Left lung (tissue), 10 donors: ENCODE data around the gene RPRD1A. TPM values are rescaled to one million over a fixed set of nuclear protein-coding genes. Genes with fewer than 3 reads are reported as not detected.
A peak's percentile ranks its signal among the peaks of the same experiment; 100 is the strongest.
"Not testable (repeated sequence)": the region's sequence is repeated elsewhere in the genome, so short reads cannot be mapped to it uniquely, and the experiment has no call there.

ENCODE experiments used
- ATAC-seq: fragments of 200-7000 bp; cut with Tn5 transposase; one replicate; pipeline ENCODE4 v1.9.1; 2020; ENCODE audit warnings: moderate library complexity
- DNase-seq, 4 donors: peaks; one replicate each; pipeline ENCODE4 v3.0.0-alpha.2; 2013 to 2020
- H3K27ac ChIP-seq, 2 donors: fragments of 200-600 bp; sonication (generic) in 1 of 2; one replicate each; pipeline versions ENCODE4 v1.5.0 to v1.8.0; 2020 to 2021
- H3K27me3 ChIP-seq, 2 donors: fragments of 200-600 bp; sonication (generic) in 1 of 2; one replicate each; pipeline versions ENCODE4 v1.5.0 to v1.8.0; 2020 to 2021
- H3K36me3 ChIP-seq, 2 donors: fragments of 200-600 bp; sonication (generic) in 1 of 2; one replicate each; pipeline versions ENCODE4 v1.5.0 to v1.8.0; 2020 to 2021
- H3K4me1 ChIP-seq, 2 donors: fragments of 200-600 bp; one replicate each; pipeline ENCODE4 v1.8.0; 2021
- H3K4me3 ChIP-seq, 2 donors: fragments of 200-600 bp; sonication (generic) in 1 of 2; one replicate each; pipeline versions ENCODE4 v1.5.0 to v1.8.0; 2020 to 2021; ENCODE audit warnings: mild to moderate bottlenecking in 1 of 2
- H3K9me3 ChIP-seq, 2 donors: fragments of 200-600 bp; sonication (generic) in 1 of 2; one replicate each; pipeline versions ENCODE4 v1.5.0 to v1.8.0; 2020 to 2021
- intact Hi-C, 2 donors: fragments of 100-400 bp; cut with DNase I; formaldehyde crosslinking; loops; one replicate each; pipeline versions ENCODE4 v1.11.2 to v1.14.2; 2022
- polyA plus RNA-seq, 6 donors: library from polyadenylated mRNA; unstranded; fragments of 120-200 nt; gene quantifications; one replicate each; pipeline ENCODE4 v1.2.1, GENCODE V29; 2013; ENCODE audit not compliant: insufficient read length in 6 of 6
- total RNA-seq, 2 donors: library from RNA; stranded (reverse); fragmentation: NEBNext Ultra II Directional; extraction: Animal tissue kit (Norgen Biotek cat#: 25700); gene quantifications; one replicate each; pipeline ENCODE4 v1.2.1, GENCODE V29; 2021
- TF ChIP-seq, protein P1 (sequence below), 2 donors: fragments of 200-600 bp; sonication (generic) in 1 of 2; IDR thresholded peaks; one replicate each; pipeline versions ENCODE4 v1.5.0 to v1.8.0; 2021; ENCODE audit warnings: antibody characterized with exemption in 2 of 2
- donor health status: DM: no; HTN: yes; CAD: no.
- donor health status: DM: no; HTN: no; CAD: no.

Gene RPRD1A
- total and polyA plus RNA-seq, 8 donors: 37.3 to 63.7 (median 56.8) TPM

DNA sequence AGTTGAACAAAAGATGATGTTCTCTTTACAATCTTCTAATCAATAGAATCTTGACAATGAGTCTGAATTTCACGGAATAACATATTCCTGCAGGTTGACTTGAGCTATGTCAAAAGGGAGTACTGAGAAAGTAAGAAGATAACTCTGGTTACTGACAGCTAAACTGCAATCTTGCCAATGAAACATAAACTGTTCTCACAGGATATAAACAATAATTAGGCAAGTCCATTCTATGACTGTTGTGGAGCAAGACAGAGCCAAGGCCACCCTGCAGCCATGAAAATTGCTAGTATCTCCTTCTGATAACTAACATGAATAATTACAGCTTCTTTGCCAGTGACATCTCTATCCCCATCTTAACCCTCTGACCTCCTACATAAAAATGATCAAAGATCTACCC is 6.3 kb upstream of the RPRD1A start:
- H3K27ac ChIP-seq: no peak overlapping the region

GRCh38 chr18:36072406-36072805 is 5.0 kb upstream of the RPRD1A start:
- H3K4me1 ChIP-seq, H3K4me3 ChIP-seq, H3K36me3 ChIP-seq, H3K27ac ChIP-seq, H3K27me3 ChIP-seq, ATAC-seq, H3K9me3 ChIP-seq, DNase-seq, intact Hi-C loops: not testable (repeated sequence)

More for the DNA sequence above, 6.3 kb upstream of the RPRD1A start:
- Histone ChIP-seq H3K27me3 (peaks cover 0 to 7% of the 10 kb centered on the region in 2 donors), H3K4me3 (no peak overlapping the region), H3K9me3 (no peaks in the 10 kb centered on the region), H3K36me3 (no peaks in the 10 kb centered on the region), H3K4me1 (peaks cover 0 to 8% of the 10 kb centered on the region in 2 donors)
- DNase-seq: no peak
- TF ChIP-seq, protein P1, sequence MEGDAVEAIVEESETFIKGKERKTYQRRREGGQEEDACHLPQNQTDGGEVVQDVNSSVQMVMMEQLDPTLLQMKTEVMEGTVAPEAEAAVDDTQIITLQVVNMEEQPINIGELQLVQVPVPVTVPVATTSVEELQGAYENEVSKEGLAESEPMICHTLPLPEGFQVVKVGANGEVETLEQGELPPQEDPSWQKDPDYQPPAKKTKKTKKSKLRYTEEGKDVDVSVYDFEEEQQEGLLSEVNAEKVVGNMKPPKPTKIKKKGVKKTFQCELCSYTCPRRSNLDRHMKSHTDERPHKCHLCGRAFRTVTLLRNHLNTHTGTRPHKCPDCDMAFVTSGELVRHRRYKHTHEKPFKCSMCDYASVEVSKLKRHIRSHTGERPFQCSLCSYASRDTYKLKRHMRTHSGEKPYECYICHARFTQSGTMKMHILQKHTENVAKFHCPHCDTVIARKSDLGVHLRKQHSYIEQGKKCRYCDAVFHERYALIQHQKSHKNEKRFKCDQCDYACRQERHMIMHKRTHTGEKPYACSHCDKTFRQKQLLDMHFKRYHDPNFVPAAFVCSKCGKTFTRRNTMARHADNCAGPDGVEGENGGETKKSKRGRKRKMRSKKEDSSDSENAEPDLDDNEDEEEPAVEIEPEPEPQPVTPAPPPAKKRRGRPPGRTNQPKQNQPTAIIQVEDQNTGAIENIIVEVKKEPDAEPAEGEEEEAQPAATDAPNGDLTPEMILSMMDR (IDR thresholded peaks at IDR 0.05): no peak
- intact Hi-C loops: no loop called here
- no peak for ATAC-seq

DNA sequence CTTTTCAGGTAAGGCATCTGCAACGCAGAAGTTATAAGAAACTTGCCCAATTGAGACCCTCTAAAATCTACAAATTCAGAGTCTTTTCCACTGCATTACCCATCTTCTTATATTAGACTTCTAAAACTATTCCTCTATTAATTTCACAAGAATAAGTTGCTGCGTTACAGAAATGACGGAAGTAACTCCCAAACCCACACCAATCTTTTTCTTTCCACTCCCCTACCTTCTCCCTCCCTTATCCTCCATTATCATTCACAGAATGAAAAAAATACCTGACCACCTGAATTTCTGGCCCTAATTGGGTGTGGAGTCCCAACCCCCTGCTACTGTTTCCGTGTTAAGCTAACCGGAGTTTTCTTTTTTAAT is 689 bp downstream of the RPRD1A start:
- peak in 2 of 4 donors; percentile 1 to 6 for DNase-seq
- Histone ChIP-seq H3K27ac (peak overlapping the region; percentile 86 to 96), H3K4me1 (peaks cover 0 to 33% of the 10 kb centered on the region in 2 donors), H3K27me3 (no peaks in the 10 kb centered on the region), H3K4me3 (peak overlapping the region; percentile 66 to 86), H3K9me3 (no peaks in the 10 kb centered on the region), H3K36me3 (no peaks in the 10 kb centered on the region)
- peak; percentile 11 for ATAC-seq
- intact Hi-C loops: no loop called here
- TF ChIP-seq, protein P1 (IDR thresholded peaks at IDR 0.05): no peak

DNA sequence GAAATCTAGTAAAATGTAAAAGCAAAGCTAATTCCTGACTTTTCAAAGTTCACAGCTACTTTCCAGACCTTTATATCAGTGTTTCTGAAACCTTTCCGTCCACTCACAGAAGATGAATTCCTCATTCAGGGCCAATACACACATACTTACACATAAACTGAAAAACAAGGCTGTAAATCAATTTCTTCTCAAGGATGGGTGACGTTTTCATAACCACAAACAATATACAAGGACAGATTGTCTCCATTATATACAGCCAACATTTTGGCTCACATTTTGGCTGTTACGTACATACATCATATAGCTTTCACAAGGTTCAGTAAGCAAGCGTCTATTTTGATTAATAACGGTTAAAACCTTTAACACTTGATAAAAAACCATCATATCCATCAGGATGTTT is 1.4 kb downstream of the RPRD1A start:
- intact Hi-C loops: no loop called here
- TF ChIP-seq, protein P1 (IDR thresholded peaks at IDR 0.05): no peak

GRCh38 chr18:36064809-36065079 is 2.6 kb downstream of the RPRD1A start:
- H3K9me3 ChIP-seq, H3K27ac ChIP-seq, H3K36me3 ChIP-seq, ATAC-seq, H3K27me3 ChIP-seq, H3K4me3 ChIP-seq, DNase-seq, intact Hi-C loops: not testable (repeated sequence)
- H3K4me1 ChIP-seq: peaks cover 0 to 33% of the 10 kb centered on the region in 2 donors

More for the DNA sequence above, 1.4 kb downstream of the RPRD1A start:
- H3K36me3 ChIP-seq: no peaks in the 10 kb centered on the region
- no peak for ATAC-seq
- H3K27ac ChIP-seq: no peak overlapping the region
- peak overlapping the region; percentile 66 to 86 for H3K4me3 ChIP-seq
- peaks cover 0 to 33% of the 10 kb centered on the region in 2 donors for H3K4me1 ChIP-seq
- no peaks in the 10 kb centered on the region for H3K27me3 ChIP-seq
- no peaks in the 10 kb centered on the region for H3K9me3 ChIP-seq
- DNase-seq: peak in 1 of 4 donors; percentile 1

DNA sequence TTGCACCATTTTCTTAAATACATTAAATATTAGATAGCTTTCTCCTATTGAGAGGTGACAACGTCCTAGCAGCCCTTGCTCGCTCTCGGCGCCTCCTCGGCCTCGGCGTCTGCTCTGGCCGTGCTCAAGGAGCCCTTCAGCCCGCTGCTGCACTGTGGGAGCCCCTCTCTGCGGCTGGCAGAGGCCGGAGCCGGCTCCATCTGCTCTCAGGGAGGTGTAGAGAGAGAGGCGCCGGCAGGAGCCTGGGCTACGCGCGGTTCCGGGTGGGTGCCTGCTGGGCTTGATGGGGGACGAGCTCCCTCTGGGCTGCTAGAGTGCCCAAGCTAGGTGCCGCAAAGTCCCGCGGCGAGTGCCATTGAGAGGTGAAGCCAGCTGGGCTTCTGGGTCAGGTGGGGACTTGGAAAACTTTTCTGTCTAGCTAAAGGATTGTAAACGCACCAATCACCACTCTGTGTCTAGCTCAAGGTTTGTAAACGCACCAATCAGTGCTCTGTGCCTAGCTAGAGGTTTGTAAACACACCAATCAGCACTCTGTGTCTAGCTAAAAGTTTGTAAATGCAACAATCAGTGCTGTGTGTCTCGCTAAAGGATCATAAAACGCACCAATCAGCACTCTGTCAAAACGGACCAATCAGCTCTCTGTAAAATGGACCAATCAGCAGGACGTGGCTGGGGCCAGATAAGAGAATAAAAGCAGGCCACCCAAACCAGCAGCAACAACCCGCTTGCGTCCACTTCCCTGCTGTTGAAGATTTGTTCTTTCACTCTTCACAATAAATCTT is 3.1 kb downstream of the RPRD1A start:
- no peaks in the 10 kb centered on the region for H3K36me3 ChIP-seq
- peak in 1 of 4 donors; percentile 79 for DNase-seq
- intact Hi-C loops: no loop called here

More for the DNA sequence above, 3.1 kb downstream of the RPRD1A start:
- Histone ChIP-seq H3K27me3 (no peaks in the 10 kb centered on the region), H3K4me3 (no peak overlapping the region), H3K9me3 (no peaks in the 10 kb centered on the region), H3K4me1 (peaks cover 0 to 33% of the 10 kb centered on the region in 2 donors), H3K27ac (no peak overlapping the region)
- TF ChIP-seq, protein P1 (IDR thresholded peaks at IDR 0.05): no peak
- ATAC-seq: no peak
